HepG2 (cell line): ENCODE data around the gene FAM219A. TPM values are rescaled to one million over a fixed set of nuclear protein-coding genes. Genes with fewer than 3 reads are reported as not detected.

Source experiments
- CAMTA2 ChIP-seq: sonication (generic); formaldehyde crosslinking; IDR thresholded peaks from 2 replicates; pipeline ENCODE4 v1.4.0; 2020; ENCODE audit warnings: mild to moderate bottlenecking, missing genetic modification reagents, borderline replicate concordance
- EEA1 ChIP-seq: sonication (generic); formaldehyde crosslinking; IDR thresholded peaks from 2 replicates; pipeline ENCODE4 v1.5.1; 2020; ENCODE audit warnings: mild to moderate bottlenecking, missing genetic modification reagents, borderline replicate concordance
- ELF1 ChIP-seq: sonication (generic); formaldehyde crosslinking; IDR thresholded peaks from 2 replicates; pipeline ENCODE4 v1.4.0; 2020; ENCODE audit warnings: missing genetic modification reagents
- ELF3 ChIP-seq: IDR thresholded peaks from 2 replicates; pipeline ENCODE4 v1.6.1; 2016; ENCODE audit warnings: missing genetic modification reagents, missing compliant biosample characterization
- ESRRA ChIP-seq: sonication (generic); formaldehyde crosslinking; IDR thresholded peaks from 2 replicates; pipeline ENCODE4 v1.5.1; 2020; ENCODE audit warnings: mild to moderate bottlenecking, low read depth, missing genetic modification reagents
- HIVEP1 ChIP-seq: sonication (generic); formaldehyde crosslinking; IDR thresholded peaks from 2 replicates; pipeline ENCODE4 v1.4.0; 2020; ENCODE audit warnings: mild to moderate bottlenecking, missing genetic modification reagents
- KLF9 ChIP-seq: IDR thresholded peaks from 2 replicates; pipeline ENCODE4 v1.6.1; 2016; ENCODE audit warnings: low read depth
- MBD4 ChIP-seq: IDR thresholded peaks from 2 replicates; pipeline ENCODE4 v1.6.1; 2012; ENCODE audit warnings: low read length, inconsistent platforms, borderline replicate concordance
- MYC ChIP-seq: sonication (generic); formaldehyde crosslinking; IDR thresholded peaks from 2 replicates; pipeline ENCODE4 v1.9.0; 2021; ENCODE audit warnings: missing genetic modification reagents, borderline replicate concordance
- PTBP1 ChIP-seq: fragments of 200-400 bp; formaldehyde crosslinking; IDR thresholded peaks from 2 replicates; pipeline ENCODE4 v1.6.1; 2018; ENCODE audit warnings: low read length, low read depth; ENCODE audit not compliant: poor library complexity, severe bottlenecking
- RFXAP ChIP-seq: sonication (generic); formaldehyde crosslinking; IDR thresholded peaks from 2 replicates; pipeline ENCODE4 v1.4.0; 2020; ENCODE audit warnings: missing genetic modification reagents, borderline replicate concordance
- SIN3A ChIP-seq: IDR thresholded peaks from 2 replicates; pipeline ENCODE4 v1.6.1; 2011; ENCODE audit warnings: low read depth, mild to moderate bottlenecking, control low read depth, low read length, borderline replicate concordance
- SMAD1 ChIP-seq: sonication (generic); formaldehyde crosslinking; IDR thresholded peaks from 2 replicates; pipeline ENCODE4 v1.4.0; 2020; ENCODE audit warnings: missing genetic modification reagents, low read depth, mild to moderate bottlenecking, borderline replicate concordance
- ZNF121 ChIP-seq: sonication (generic); formaldehyde crosslinking; IDR thresholded peaks from 2 replicates; pipeline ENCODE4 v1.5.0; 2020; ENCODE audit warnings: mild to moderate bottlenecking, missing genetic modification reagents
- ZNF296 ChIP-seq: sonication (generic); formaldehyde crosslinking; conservative IDR thresholded peaks from 2 replicates; pipeline ENCODE4 v1.5.0; 2020; ENCODE audit warnings: mild to moderate bottlenecking, missing genetic modification reagents
- ZNF326 ChIP-seq: sonication (generic); formaldehyde crosslinking; IDR thresholded peaks from 2 replicates; pipeline ENCODE4 v1.4.0; 2020; ENCODE audit warnings: missing genetic modification reagents, borderline replicate concordance
- ZNF333 ChIP-seq: sonication (generic); formaldehyde crosslinking; IDR thresholded peaks from 2 replicates; pipeline ENCODE4 v1.4.0; 2020; ENCODE audit warnings: mild to moderate bottlenecking, missing genetic modification reagents, borderline replicate concordance
- ZNF446 ChIP-seq: sonication (generic); formaldehyde crosslinking; IDR thresholded peaks from 2 replicates; pipeline ENCODE4 v1.5.0; 2020; ENCODE audit warnings: mild to moderate bottlenecking, missing genetic modification reagents
- ZNF569 ChIP-seq: sonication (generic); formaldehyde crosslinking; IDR thresholded peaks from 2 replicates; pipeline ENCODE4 v1.5.0; 2020; ENCODE audit warnings: mild to moderate bottlenecking, missing genetic modification reagents, moderate library complexity, borderline replicate concordance
- ZNF644 ChIP-seq: IDR thresholded peaks from 2 replicates; pipeline ENCODE4 v1.6.1; 2016; ENCODE audit warnings: low read depth
- ZNF672 ChIP-seq: sonication (generic); formaldehyde crosslinking; IDR thresholded peaks from 2 replicates; pipeline ENCODE4 v1.8.1; 2022; ENCODE audit warnings: missing genetic modification reagents
- ZNF674 ChIP-seq: sonication (generic); formaldehyde crosslinking; IDR thresholded peaks from 2 replicates; pipeline ENCODE4 v1.5.0; 2020; ENCODE audit warnings: low read depth, mild to moderate bottlenecking, missing genetic modification reagents
- ZNF678 ChIP-seq: sonication (generic); formaldehyde crosslinking; IDR thresholded peaks from 2 replicates; pipeline ENCODE4 v1.4.0; 2020; ENCODE audit warnings: mild to moderate bottlenecking, missing genetic modification reagents
- ZNF749 ChIP-seq: sonication (generic); formaldehyde crosslinking; IDR thresholded peaks from 2 replicates; pipeline ENCODE4 v1.8.0; 2022; ENCODE audit warnings: mild to moderate bottlenecking, missing genetic modification reagents, moderate library complexity, borderline replicate concordance
- polyA plus RNA-seq, 8 experiments: library from polyadenylated mRNA; depleted of rRNA in 3 of 8; stranded (reverse) in 7 of 8; unstranded in 1 of 8; fragments of >200 nt; fragmentation: Illumina TruSeq in 4 of 8; extraction: Trizol in 4 of 8; gene quantifications; 2 replicates each; pipeline versions ENCODE4 v1.2.1 to v1.2.3, GENCODE V29; 2011 to 2016; ENCODE audit warnings: low read depth in 4 of 8, missing spikeins in 1 of 8, mixed read lengths in 1 of 8; ENCODE audit not compliant: insufficient read depth in 1 of 8
- total RNA-seq, 5 experiments: library from RNA; depleted of rRNA; stranded (reverse); fragments of >200 nt; fragmentation: Illumina TruSeq; extraction: Trizol; gene quantifications; 2 replicates each; pipeline ENCODE4 v1.2.3, GENCODE V29; 2016; ENCODE audit warnings: low read depth in 1 of 5
- TF ChIP-seq, protein P1 (sequence below): sonication (generic); formaldehyde crosslinking; IDR thresholded peaks from 2 replicates; pipeline ENCODE4 v1.5.0; 2020; ENCODE audit warnings: missing genetic modification reagents
- TF ChIP-seq, protein P2 (sequence below): sonication (generic); formaldehyde crosslinking; IDR thresholded peaks from 2 replicates; pipeline ENCODE4 v1.4.0; 2020; ENCODE audit warnings: mild to moderate bottlenecking, missing genetic modification reagents
- TF ChIP-seq, protein P3 (sequence below): sonication (generic); formaldehyde crosslinking; IDR thresholded peaks from 2 replicates; pipeline ENCODE4 v1.4.0; 2020; ENCODE audit warnings: missing genetic modification reagents

Gene FAM219A
- total and polyA plus RNA-seq, 2 of the 13 experiments (the other 11 are each of a cell fraction or from before 2014, with no cell fraction given): 3.9 to 6.4 TPM

DNA sequence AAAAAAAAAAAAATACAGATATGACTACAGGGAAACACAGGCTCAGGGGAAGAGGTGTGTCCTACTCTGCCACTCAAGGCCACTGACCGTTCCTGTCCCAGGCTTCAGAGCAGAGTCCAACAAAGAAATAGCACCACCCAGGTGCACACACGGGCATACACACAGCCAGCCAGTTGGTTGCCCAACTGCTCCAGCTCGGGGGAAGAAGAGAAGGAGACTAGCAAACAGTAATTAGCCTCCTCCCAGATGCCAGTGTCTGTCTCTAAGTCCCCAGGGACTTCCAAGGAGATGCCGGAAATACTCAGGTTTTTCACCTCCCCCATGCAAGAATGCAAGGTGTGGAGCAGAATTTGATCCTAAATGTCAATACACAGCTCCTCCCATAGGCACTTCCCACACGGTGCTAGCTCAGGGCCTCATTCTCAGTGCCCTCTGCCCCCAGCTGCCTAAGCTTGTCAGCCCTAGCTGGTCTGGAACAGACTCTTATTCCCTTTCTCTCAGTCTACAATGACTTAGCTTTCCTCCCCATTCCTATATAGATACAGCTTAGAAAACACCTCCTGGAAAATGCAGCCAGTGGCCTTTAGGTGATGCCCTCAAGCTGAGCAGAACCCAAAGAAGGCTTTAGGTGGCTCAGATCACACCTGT, 83.3 kb downstream of the FAM219A start (continued):
- TF ChIP-seq ZNF333 (CRISPR knock-in tag) (no peak), ZNF121 (CRISPR knock-in tag) (no peak), SIN3A (peak; percentile 78; the same call in 1 of the 2 replicates), SMAD1 (no peak; the same call in 1 of the 2 replicates), ELF1 (0 out of 2 replicates have a peak, but pooled peaks have one; percentile 30), ZNF678 (no peak), ZNF672 (no peak), KLF9 (CRISPR knock-in tag) (0 out of 2 replicates have a peak, but pooled peaks have one; percentile 54), ELF3 (CRISPR knock-in tag) (peak; percentile 67), RFXAP (CRISPR knock-in tag) (no peak), ESRRA (CRISPR knock-in tag) (peak; percentile 72; the same call in 1 of the 2 replicates), MYC (CRISPR knock-in tag) (0 out of 2 replicates have a peak, but pooled peaks have one; percentile 59), PTBP1 (no peak), ZNF296 (no peak), EEA1 (CRISPR knock-in tag) (no peak), HIVEP1 (peak; percentile 55; the same call in 1 of the 2 replicates), ZNF644 (CRISPR knock-in tag) (peak; percentile 58), ZNF569 (CRISPR knock-in tag) (no peak), ZNF326 (CRISPR knock-in tag) (no peak), CAMTA2 (CRISPR knock-in tag) (no peak), ZNF446 (no peak), ZNF749 (CRISPR knock-in tag) (no peak), MBD4 (no peak), ZNF674 (no peak)
- TF ChIP-seq, protein P1, sequence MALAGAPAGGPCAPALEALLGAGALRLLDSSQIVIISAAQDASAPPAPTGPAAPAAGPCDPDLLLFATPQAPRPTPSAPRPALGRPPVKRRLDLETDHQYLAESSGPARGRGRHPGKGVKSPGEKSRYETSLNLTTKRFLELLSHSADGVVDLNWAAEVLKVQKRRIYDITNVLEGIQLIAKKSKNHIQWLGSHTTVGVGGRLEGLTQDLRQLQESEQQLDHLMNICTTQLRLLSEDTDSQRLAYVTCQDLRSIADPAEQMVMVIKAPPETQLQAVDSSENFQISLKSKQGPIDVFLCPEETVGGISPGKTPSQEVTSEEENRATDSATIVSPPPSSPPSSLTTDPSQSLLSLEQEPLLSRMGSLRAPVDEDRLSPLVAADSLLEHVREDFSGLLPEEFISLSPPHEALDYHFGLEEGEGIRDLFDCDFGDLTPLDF (CRISPR knock-in tag): no peak
- TF ChIP-seq, protein P2, sequence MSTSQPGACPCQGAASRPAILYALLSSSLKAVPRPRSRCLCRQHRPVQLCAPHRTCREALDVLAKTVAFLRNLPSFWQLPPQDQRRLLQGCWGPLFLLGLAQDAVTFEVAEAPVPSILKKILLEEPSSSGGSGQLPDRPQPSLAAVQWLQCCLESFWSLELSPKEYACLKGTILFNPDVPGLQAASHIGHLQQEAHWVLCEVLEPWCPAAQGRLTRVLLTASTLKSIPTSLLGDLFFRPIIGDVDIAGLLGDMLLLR: 0 out of 2 replicates have a peak, but pooled peaks have one; percentile 36
- TF ChIP-seq, protein P3, sequence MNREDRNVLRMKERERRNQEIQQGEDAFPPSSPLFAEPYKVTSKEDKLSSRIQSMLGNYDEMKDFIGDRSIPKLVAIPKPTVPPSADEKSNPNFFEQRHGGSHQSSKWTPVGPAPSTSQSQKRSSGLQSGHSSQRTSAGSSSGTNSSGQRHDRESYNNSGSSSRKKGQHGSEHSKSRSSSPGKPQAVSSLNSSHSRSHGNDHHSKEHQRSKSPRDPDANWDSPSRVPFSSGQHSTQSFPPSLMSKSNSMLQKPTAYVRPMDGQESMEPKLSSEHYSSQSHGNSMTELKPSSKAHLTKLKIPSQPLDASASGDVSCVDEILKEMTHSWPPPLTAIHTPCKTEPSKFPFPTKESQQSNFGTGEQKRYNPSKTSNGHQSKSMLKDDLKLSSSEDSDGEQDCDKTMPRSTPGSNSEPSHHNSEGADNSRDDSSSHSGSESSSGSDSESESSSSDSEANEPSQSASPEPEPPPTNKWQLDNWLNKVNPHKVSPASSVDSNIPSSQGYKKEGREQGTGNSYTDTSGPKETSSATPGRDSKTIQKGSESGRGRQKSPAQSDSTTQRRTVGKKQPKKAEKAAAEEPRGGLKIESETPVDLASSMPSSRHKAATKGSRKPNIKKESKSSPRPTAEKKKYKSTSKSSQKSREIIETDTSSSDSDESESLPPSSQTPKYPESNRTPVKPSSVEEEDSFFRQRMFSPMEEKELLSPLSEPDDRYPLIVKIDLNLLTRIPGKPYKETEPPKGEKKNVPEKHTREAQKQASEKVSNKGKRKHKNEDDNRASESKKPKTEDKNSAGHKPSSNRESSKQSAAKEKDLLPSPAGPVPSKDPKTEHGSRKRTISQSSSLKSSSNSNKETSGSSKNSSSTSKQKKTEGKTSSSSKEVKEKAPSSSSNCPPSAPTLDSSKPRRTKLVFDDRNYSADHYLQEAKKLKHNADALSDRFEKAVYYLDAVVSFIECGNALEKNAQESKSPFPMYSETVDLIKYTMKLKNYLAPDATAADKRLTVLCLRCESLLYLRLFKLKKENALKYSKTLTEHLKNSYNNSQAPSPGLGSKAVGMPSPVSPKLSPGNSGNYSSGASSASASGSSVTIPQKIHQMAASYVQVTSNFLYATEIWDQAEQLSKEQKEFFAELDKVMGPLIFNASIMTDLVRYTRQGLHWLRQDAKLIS: no peak
